Neural cell (in vitro differentiated cells): ENCODE measurements around the gene RAD51B. TPM values are rescaled to one million over a fixed set of nuclear protein-coding genes. Genes with fewer than 3 reads are reported as not detected.

Experiments
- H2AFZ ChIP-seq: fragments of 200-600, 300-800 bp; sonication (generic), shearing (Covaris generic); 2 replicates; pipeline ENCODE4 v1.6.0; 2014; ENCODE audit warnings: low read depth, mild to moderate bottlenecking, antibody characterized with exemption, low read length, moderate library complexity
- H3F3A ChIP-seq: fragments of 200-600 bp; shearing (Covaris generic); 2 replicates; pipeline ENCODE4 v1.6.1; 2016; ENCODE audit warnings: mild to moderate bottlenecking, moderate library complexity, mixed read lengths, antibody characterized with exemption, low read length; ENCODE audit not compliant: insufficient read depth, poor library complexity, severe bottlenecking
- H3K27ac ChIP-seq: fragments of 200-600, 300-800 bp; sonication (generic), shearing (Covaris generic); 2 replicates; pipeline ENCODE4 v1.5.1; 2014; ENCODE audit warnings: mild to moderate bottlenecking, low read length, moderate library complexity
- H3K27me3 ChIP-seq: fragments of 300-800, 200-600 bp; sonication (generic), shearing (Covaris generic); 2 replicates; pipeline ENCODE4 v1.6.0; 2014; ENCODE audit warnings: mild to moderate bottlenecking, low read depth, low read length, moderate library complexity; ENCODE audit not compliant: insufficient read depth
- H3K36me3 ChIP-seq: fragments of 300-800, 200-600 bp; sonication (generic), shearing (Covaris generic); 2 replicates; pipeline ENCODE4 v1.5.1; 2014; ENCODE audit warnings: mild to moderate bottlenecking, antibody characterized with exemption, low read length, moderate library complexity; ENCODE audit not compliant: insufficient read depth
- H3K4me2 ChIP-seq: fragments of 300-800, 200-600 bp; sonication (generic), shearing (Covaris generic); 2 replicates; pipeline ENCODE4 v1.6.0; 2014; ENCODE audit warnings: mild to moderate bottlenecking, low read length
- H3K4me3 ChIP-seq: fragments of 300-800, 200-600 bp; sonication (generic), shearing (Covaris generic); 2 replicates; pipeline ENCODE4 v1.5.1; 2014; ENCODE audit warnings: mild to moderate bottlenecking, low read length, moderate library complexity
- H3K79me2 ChIP-seq: fragments of 200-600 bp; shearing (Covaris generic); replicated peaks from 2 replicates; pipeline ENCODE4 v1.6.0; 2014; ENCODE audit warnings: mild to moderate bottlenecking, low read length, moderate library complexity; ENCODE audit not compliant: insufficient read depth
- H3K9ac ChIP-seq: fragments of 300-800, 200-600 bp; sonication (generic), shearing (Covaris generic); 2 replicates; pipeline ENCODE4 v1.6.1; 2016; ENCODE audit warnings: mild to moderate bottlenecking, low read length, mixed read lengths
- H3K9me2 ChIP-seq: fragments of 200-600 bp; shearing (Covaris generic); 2 replicates; pipeline ENCODE4 v1.6.1; 2016; ENCODE audit warnings: mild to moderate bottlenecking, low read length, mixed read lengths; ENCODE audit not compliant: insufficient read depth
- H3K9me3 ChIP-seq: fragments of 200-600, 300-800 bp; sonication (generic), shearing (Covaris generic); 2 replicates; pipeline ENCODE4 v1.6.1; 2016; ENCODE audit warnings: mild to moderate bottlenecking, mixed run types, low read length, moderate library complexity, mixed read lengths
- H4K20me1 ChIP-seq: fragments of 200-600 bp; shearing (Covaris generic); 2 replicates; pipeline ENCODE4 v1.6.1; 2016; ENCODE audit warnings: mild to moderate bottlenecking, mixed run types; ENCODE audit not compliant: insufficient read depth
- EP300 ChIP-seq: fragments of 450-650 bp; conservative IDR thresholded peaks from 2 replicates; pipeline ENCODE4 v1.6.1; 2014; ENCODE audit warnings: antibody characterized with exemption, mild to moderate bottlenecking, moderate library complexity; ENCODE audit not compliant: poor library complexity, severe bottlenecking
- EZH2 ChIP-seq: fragments of 200-600, 300-800 bp; shearing (Covaris generic), sonication (generic); IDR thresholded peaks from 2 replicates; pipeline ENCODE4 v1.6.1; 2014; ENCODE audit warnings: antibody characterized with exemption, low read length, borderline replicate concordance, mild to moderate bottlenecking; ENCODE audit not compliant: insufficient read depth, poor library complexity, severe bottlenecking
- MXI1 ChIP-seq: fragments of 450-650 bp; conservative IDR thresholded peaks from 2 replicates; pipeline ENCODE4 v1.6.1; 2014; ENCODE audit warnings: antibody characterized with exemption, mild to moderate bottlenecking; ENCODE audit not compliant: poor library complexity, severe bottlenecking
- POLR2AphosphoS5 ChIP-seq: IDR thresholded peaks from 2 replicates; pipeline ENCODE4 v1.6.1; 2012
- RAD21 ChIP-seq: fragments of 450-650 bp; conservative IDR thresholded peaks from 2 replicates; pipeline ENCODE4 v1.6.1; 2014; ENCODE audit warnings: antibody characterized with exemption, mild to moderate bottlenecking, moderate library complexity
- SMC3 ChIP-seq: fragments of 450-650 bp; conservative IDR thresholded peaks from 2 replicates; pipeline ENCODE4 v1.6.1; 2014; ENCODE audit warnings: antibody characterized with exemption, mild to moderate bottlenecking, moderate library complexity; ENCODE audit not compliant: poor library complexity
- TAF1 ChIP-seq: IDR thresholded peaks from 2 replicates; pipeline ENCODE4 v1.6.1; 2012; ENCODE audit warnings: low read depth
- polyA plus RNA-seq: library from polyadenylated mRNA; depleted of rRNA; stranded (reverse); fragments of >200 nt; gene quantifications from 2 replicates; pipeline ENCODE4 v1.2.3, GENCODE V29; 2014
- TF ChIP-seq, protein P1 (sequence below): fragments of 450-650 bp; IDR thresholded peaks from 2 replicates; pipeline ENCODE4 v1.5.1; 2014; ENCODE audit warnings: antibody characterized with exemption, mild to moderate bottlenecking, moderate library complexity; ENCODE audit not compliant: poor library complexity, severe bottlenecking
- TF ChIP-seq, protein P2 (sequence below): IDR thresholded peaks from 2 replicates; pipeline ENCODE4 v1.6.1; 2012; ENCODE audit warnings: borderline replicate concordance

Gene RAD51B
- polyA plus RNA-seq, 1 donor from 2014 or later = 3.1 TPM

DNA sequence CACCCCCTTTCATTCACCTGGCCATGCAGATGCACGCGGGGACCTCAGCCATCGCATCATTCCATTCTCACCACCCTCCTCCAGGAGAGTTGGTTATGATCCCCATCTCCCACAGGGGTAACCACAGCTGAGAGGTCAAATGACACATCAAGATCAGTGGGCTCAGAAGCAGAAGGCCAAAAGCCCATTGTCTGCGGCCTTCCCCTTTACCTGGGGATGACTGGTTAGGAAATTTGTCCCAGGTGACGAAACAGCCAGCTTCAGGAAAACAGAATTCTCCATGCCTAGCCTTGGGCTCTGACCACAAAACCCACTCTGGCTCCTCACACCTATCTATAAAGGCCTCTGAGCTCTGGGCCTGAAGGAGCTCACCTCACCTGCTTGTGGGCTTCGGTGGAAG, 937.2 kb downstream of the RAD51B start:
- no peak overlapping the region for H3K9ac ChIP-seq
- no peaks in the 10 kb centered on the region for H3K9me2 ChIP-seq
- no peak overlapping the region for H3K4me2 ChIP-seq
- no peak overlapping the region for H2AFZ ChIP-seq
- no peak overlapping the region for H3K27ac ChIP-seq
- no peaks in the 10 kb centered on the region for H3K9me3 ChIP-seq
- no peak overlapping the region for H3K4me3 ChIP-seq
- H3K36me3 ChIP-seq = no peaks in the 10 kb centered on the region
- no peaks in the 10 kb centered on the region for H3K79me2 ChIP-seq
- H4K20me1 ChIP-seq = no peaks in the 10 kb centered on the region
- H3K27me3 ChIP-seq = no peaks in the 10 kb centered on the region
- H3F3A ChIP-seq = no peaks in the 10 kb centered on the region
- no peak for TF ChIP-seq POLR2AphosphoS5
- TF ChIP-seq, protein P1, sequence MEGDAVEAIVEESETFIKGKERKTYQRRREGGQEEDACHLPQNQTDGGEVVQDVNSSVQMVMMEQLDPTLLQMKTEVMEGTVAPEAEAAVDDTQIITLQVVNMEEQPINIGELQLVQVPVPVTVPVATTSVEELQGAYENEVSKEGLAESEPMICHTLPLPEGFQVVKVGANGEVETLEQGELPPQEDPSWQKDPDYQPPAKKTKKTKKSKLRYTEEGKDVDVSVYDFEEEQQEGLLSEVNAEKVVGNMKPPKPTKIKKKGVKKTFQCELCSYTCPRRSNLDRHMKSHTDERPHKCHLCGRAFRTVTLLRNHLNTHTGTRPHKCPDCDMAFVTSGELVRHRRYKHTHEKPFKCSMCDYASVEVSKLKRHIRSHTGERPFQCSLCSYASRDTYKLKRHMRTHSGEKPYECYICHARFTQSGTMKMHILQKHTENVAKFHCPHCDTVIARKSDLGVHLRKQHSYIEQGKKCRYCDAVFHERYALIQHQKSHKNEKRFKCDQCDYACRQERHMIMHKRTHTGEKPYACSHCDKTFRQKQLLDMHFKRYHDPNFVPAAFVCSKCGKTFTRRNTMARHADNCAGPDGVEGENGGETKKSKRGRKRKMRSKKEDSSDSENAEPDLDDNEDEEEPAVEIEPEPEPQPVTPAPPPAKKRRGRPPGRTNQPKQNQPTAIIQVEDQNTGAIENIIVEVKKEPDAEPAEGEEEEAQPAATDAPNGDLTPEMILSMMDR = no peak
- TF ChIP-seq MXI1 = no peak
- TF ChIP-seq SMC3 = no peak
- TF ChIP-seq TAF1 = no peak
- no peak for TF ChIP-seq EP300
- no peak for TF ChIP-seq EZH2

DNA sequence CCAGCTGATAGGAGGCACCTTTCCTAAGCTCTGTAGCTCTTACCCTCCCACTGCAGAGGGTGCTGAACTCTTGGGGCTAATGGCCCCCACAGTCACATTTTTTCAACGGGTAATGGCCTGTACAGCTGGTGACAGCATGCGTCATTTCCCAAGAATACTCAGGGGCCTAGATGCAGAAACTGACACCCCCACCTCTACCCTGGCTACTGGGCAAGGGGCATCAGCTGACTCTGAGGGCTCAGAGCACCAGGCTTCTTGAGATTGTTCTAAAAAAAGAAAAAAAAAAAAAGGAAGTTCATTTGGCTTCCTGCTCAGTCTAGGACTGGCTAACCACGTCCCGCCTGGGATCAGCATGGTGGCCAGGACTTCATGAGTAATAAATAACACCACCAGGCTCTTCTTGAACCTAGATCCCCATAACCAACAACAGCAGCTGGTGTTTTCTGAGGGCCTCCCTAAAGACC, 938.1 kb downstream of the RAD51B start:
- H3K36me3 ChIP-seq = no peaks in the 10 kb centered on the region
- H3K9me2 ChIP-seq = no peaks in the 10 kb centered on the region
- no peak overlapping the region for H2AFZ ChIP-seq
- no peaks in the 10 kb centered on the region for H3K27me3 ChIP-seq
- H3K9me3 ChIP-seq = no peaks in the 10 kb centered on the region
- H3K4me2 ChIP-seq = no peak overlapping the region
- no peaks in the 10 kb centered on the region for H3F3A ChIP-seq
- H3K79me2 ChIP-seq = no peaks in the 10 kb centered on the region
- no peak overlapping the region for H3K4me3 ChIP-seq
- H3K27ac ChIP-seq = no peak overlapping the region
- no peaks in the 10 kb centered on the region for H4K20me1 ChIP-seq
- TF ChIP-seq EP300 = no peak
- no peak overlapping the region for H3K9ac ChIP-seq

DNA sequence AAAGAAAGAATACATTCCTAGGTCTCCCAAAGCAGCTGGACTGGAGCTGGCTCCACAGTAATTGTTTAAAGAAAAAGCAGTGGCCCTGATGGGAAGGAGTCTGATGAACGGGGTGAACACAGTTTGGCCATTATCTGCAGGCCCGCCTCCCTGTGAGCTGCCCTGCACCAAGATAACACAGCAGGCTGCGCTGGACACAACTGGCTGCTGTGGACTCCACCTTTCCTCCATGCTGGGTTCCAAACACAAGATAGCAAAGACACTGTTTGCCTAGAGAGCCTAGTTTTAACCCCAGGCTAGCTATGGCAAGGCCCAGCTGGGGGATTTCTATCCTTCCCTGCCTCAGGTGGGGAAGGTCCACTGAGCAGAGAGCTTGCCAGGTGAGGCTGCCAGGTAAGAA, 938.7 kb downstream of the RAD51B start:
- Histone ChIP-seq H3F3A (no peaks in the 10 kb centered on the region), H3K4me3 (no peak overlapping the region), H2AFZ (no peak overlapping the region), H3K27ac (no peak overlapping the region), H3K9me2 (no peaks in the 10 kb centered on the region), H3K9me3 (no peaks in the 10 kb centered on the region), H3K79me2 (no peaks in the 10 kb centered on the region), H3K36me3 (no peaks in the 10 kb centered on the region), H3K27me3 (no peaks in the 10 kb centered on the region), H4K20me1 (no peaks in the 10 kb centered on the region), H3K4me2 (no peak overlapping the region), H3K9ac (no peak overlapping the region)
- TF ChIP-seq, protein P2, sequence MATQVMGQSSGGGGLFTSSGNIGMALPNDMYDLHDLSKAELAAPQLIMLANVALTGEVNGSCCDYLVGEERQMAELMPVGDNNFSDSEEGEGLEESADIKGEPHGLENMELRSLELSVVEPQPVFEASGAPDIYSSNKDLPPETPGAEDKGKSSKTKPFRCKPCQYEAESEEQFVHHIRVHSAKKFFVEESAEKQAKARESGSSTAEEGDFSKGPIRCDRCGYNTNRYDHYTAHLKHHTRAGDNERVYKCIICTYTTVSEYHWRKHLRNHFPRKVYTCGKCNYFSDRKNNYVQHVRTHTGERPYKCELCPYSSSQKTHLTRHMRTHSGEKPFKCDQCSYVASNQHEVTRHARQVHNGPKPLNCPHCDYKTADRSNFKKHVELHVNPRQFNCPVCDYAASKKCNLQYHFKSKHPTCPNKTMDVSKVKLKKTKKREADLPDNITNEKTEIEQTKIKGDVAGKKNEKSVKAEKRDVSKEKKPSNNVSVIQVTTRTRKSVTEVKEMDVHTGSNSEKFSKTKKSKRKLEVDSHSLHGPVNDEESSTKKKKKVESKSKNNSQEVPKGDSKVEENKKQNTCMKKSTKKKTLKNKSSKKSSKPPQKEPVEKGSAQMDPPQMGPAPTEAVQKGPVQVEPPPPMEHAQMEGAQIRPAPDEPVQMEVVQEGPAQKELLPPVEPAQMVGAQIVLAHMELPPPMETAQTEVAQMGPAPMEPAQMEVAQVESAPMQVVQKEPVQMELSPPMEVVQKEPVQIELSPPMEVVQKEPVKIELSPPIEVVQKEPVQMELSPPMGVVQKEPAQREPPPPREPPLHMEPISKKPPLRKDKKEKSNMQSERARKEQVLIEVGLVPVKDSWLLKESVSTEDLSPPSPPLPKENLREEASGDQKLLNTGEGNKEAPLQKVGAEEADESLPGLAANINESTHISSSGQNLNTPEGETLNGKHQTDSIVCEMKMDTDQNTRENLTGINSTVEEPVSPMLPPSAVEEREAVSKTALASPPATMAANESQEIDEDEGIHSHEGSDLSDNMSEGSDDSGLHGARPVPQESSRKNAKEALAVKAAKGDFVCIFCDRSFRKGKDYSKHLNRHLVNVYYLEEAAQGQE = no peak
- TF ChIP-seq RAD21 (no peak), POLR2AphosphoS5 (no peak), EZH2 (no peak), MXI1 (no peak), EP300 (no peak)
- TF ChIP-seq, protein P1 = no peak
